GM21529 (cell line): ENCODE measurements around the gene POU1F1.
"Not testable (repeated sequence)": the region's sequence is repeated elsewhere in the genome, so short reads cannot be mapped to it uniquely, and the experiment has no call there.

Source experiments
- ATAC-seq: cut with Tn5 transposase; IDR thresholded peaks from one replicate; pipeline ENCODE4 v1.9.1; 2021; ENCODE audit not compliant: unreplicated experiment

Gene POU1F1

DNA sequence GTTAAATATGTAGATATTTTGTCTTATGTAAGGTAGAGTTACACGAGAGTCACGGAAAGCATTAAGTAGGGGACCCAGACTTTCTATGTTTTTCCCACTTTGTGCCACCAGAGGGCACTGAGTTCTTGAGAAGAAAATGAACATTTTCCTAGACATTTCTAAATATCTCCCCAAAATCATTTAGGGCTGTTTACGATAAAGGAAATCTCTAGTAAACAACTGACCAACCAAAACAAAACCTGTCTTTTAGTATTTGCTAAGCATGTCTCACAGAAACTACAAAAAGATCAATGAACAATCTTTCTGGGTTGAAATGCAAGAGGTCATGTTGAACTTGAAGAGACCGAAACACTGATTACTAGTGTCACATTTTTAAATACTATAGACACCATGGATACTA is 16.1 kb downstream of the POU1F1 start:
- peak; percentile 89 for ATAC-seq

DNA sequence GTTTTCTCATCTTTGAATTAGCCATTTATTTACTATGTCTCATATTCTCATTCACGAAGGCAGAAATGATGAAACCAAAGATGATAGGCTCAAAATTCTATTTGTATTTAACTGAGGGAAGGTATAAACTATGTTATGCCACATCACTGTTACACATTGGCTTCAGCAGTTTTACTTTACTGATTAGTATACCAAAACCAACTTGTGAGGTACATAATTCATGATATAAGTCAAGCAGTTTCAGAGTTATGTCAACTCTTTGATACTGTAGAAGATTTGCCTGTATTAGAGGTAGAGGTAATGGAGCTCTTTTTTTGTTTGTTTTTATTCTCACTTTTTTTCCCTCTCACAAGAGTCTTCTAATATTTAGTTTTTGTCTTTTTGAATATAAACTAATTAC is 26.4 kb downstream of the POU1F1 start:
- ATAC-seq, result no peak

DNA sequence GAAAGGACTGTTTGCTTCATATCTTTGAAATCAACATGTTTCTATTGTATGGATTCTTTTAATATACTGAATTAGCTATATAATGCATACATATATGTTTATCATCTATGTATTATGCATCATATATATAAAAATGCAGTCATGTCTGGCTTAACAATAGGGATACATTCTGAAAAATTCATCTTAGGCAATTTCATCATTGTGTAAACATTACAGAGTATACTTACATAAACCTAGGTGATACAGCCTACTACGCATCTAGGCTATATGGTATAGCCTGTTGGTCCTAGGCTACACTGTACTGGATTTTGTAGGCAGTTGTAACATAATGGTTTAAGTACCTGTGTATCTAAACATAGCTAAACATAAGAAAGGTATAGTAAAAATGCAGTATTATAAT is 27.6 kb downstream of the POU1F1 start:
- ATAC-seq, result no peak

DNA sequence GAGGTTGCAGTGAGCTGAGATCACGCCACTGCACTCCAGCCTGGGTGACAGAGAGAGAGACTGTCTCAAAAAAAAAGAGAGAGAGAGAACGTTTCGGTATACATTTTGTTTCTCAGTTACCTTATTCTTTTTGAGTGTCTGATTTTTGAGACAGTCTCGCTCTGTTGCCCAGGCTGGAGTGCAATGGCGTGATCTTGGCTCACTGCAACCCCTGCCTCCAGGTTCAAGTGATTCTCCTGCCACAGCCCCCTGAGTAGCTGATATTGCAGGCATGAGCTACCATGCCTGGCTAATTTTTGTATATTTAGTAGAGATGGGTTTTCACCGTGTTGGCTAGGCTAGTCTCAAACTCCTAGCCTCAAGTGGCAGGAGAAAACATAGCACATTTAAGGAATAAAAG is 28.2 kb downstream of the POU1F1 start:
- not testable (repeated sequence) for ATAC-seq

DNA sequence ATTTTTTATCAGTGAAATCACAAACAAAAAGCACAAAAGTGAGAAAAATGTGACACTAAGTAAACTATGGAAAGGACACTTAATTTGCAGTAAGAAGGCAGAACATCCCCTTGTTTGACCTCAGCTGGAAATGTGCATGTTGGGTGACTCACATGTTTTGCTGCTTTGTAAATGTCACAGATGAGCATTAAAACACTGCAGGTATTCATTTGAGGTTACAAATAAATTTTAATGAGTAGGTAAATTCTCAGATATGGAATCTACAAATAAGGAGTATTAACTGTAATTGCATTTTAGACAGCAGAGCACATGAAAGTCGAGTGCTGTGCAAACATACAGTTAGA is 29.0 kb downstream of the POU1F1 start:
- no peak for ATAC-seq

DNA sequence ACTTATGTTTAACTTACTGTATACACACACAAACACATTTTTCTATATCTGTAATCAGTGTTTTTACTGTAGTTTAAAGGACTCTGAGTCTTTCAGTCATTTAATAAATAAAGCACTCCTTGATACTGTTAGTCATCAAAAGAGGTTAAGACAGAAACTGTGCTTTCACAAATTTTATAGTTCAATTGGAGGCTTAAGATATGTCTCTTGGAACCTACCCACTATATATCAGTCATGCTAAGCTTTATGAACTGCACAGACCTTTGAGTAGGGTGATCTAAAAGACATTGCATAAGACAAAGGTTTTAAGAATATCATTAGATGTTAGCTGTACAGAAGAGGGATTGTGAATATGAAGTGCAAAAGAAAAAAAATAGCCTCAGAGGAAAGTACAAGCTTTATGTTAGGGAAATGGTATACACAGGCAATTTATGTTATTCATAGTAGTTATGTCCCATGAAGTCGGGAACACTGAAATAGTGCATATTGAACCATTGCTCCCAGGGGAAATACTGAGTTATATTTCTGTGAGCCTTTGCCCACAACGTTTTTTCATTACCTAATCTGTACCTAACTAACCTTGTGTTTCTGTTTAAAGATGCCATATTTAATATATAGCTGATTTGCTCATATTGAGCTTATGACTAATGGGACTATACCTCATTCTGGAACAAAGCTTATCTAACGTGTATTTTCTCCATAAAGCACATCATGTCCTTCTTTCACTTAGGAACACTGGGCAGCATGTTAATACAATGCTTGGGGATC is 29.5 kb downstream of the POU1F1 start:
- no peak for ATAC-seq

DNA sequence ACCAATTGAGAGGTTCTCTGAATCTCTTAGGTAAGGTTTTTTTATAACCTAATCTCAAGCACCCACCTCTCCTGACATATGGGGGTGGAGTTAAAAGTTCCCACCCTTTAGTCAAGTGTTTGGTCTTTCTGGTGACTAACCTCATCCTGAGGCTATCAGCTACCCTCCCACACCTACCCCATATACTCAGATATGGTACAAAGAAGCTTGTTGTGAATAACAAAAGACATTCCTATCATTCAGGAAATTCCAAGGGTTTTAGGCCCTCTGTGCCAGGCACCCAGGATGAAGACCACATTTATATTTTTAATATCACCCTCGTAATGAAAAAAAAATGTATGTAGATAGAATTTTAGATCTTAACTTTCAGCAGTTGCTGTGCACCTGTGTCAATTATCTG is 40.3 kb downstream of the POU1F1 start:
- no peak for ATAC-seq

DNA sequence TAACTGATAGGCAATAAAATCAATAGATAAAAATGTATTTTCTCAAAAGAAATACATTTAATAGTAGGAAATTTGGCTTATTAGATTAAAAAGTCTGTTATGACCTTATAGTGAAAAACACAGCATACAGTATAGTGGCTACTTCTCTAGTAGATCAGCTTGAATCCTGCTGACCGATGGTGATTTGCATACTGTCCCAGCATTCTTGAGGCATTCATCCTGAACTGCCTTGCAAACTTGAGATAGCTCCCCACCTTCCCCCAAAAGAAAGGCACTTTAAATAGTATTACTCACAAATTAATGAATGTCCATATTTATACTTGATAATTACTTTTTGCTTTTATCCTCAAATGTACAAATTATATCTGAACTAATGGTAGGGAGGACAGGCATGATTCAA is 42.6 kb downstream of the POU1F1 start:
- ATAC-seq, result no peak

DNA sequence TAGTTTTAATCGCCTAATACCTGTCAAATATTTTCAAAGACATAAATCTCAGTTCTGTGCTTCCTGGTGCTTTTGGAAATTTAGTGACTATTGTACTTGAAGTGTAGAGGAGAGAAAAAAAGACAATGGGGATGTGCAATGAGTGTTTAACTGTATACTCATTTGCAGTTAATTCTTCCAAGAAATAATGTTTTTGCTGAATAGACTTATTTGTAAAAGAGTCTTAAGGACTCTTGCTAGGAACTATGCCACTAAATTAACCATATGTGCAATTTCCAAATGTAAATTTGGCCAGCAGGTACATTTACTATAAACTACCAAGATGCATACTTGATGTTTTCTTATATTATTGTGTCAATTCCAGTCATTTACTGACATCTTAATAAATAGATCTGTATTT is 47.3 kb downstream of the POU1F1 start:
- ATAC-seq, result no peak

DNA sequence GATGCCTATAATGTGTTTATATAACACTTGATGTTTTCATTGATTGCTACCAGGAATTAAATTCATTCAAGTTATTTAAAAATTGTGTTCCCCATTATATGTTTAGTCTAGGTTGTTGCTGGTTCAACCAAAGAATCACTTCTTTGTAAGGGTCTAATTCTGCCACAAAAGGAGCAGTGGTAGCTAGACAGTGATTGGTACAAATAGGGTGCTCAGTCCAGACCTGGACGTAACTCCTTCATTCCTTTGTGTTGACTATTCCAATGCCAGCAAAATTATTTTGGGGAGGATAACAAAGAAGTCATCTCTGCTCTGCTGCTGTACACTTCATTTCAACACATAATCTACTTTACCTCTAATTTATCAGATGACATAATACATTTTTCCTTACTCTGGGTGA is 48.1 kb downstream of the POU1F1 start:
- ATAC-seq, result no peak

DNA sequence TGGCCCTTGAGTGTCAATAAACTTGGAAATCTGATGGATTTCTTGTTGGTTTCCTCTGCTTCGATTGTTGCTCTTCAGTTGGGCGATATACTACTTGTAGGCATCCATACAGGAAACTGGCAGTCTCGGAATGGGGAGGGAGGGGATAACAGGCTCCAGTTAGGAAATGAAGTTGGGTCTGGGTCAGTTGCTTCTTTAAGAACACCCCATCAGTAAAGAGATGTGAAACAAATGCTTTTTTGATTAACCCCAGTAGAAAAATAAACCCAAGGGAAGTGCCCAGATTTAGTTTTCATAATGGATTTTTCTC is 48.6 kb downstream of the POU1F1 start:
- ATAC-seq, result peak; percentile 2

DNA sequence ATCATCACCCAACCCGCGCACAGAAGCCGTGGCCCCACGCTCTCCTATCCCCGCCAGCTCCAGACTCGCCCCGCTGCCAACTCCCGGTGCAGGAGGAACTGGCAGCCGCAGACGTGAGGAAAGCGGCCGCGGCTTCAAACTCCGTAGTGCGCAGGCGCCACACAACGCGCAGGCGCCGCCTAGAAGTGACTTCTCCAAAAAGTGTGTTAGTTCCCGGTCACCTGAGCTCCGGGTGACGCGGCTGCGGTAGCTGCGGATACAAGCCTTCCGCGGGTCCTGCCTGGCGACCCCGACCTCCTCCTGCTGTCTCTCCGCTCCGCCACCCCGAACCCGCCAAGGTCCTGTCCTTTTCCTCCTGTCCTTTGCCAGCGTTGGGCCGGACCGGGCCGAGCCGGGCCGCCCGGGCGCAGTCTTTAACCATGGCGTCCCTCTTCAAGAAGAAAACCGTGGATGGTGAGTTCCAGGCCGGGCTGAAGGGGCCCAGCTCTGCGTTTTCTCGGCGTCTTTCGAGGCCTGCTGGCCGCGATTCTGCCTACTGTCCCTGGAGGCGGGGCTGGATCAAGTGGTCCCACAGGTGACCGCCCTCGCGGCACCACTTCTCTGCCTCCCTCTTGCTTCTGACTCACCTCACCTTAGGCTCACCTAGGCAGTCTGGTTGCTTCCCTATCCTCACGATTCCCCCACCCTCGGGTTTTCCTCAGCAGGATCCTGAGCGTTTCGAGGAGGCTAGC is 49.1 kb downstream of the POU1F1 start, which contains the start of gene CHMP2B:
Gene CHMP2B (plus strand): TSS at position 206 of the 731 bp plus-strand sequence. CDS start 214 bp downstream, at position 420.
- ATAC-seq, result peak; percentile 97

DNA sequence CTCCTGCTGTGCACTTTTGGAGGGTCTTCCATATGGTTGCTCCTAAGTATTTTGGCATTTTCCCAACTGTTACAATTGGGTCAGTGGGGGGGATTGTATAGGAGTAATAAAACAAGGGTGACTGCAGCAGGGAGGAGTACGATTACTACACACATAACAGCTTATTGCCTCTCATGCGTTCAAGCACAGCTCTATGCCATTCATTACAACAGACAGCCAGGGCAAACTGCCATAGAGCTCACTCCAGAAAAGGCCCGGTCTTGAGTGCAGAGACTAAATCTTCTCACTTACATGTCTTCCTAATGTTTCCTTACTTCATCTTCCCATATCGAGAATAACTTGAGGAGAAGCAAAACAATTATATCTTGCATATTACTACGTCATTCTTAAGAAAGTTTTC is 50.7 kb downstream of the POU1F1 start:
- ATAC-seq, result no peak

DNA sequence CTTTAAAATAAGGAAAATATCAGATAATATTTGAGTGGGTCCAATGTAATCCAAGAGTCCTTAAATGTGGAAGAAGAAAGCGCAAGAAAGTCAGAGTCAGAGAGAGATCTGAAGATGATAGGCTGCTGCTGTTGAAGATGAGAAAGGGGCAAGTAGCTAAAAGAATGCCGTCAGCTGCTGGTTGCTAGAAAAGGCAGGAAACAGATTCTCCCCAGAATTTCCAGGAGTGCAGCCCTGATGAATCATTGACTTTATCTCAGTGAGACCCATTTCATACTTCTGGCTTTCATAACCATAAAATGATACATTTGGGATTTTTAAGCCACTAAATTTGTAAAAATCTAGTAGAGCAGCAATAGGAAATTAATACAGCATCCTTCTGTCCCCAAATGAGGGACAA is 56.8 kb downstream of the POU1F1 start:
- no peak for ATAC-seq

DNA sequence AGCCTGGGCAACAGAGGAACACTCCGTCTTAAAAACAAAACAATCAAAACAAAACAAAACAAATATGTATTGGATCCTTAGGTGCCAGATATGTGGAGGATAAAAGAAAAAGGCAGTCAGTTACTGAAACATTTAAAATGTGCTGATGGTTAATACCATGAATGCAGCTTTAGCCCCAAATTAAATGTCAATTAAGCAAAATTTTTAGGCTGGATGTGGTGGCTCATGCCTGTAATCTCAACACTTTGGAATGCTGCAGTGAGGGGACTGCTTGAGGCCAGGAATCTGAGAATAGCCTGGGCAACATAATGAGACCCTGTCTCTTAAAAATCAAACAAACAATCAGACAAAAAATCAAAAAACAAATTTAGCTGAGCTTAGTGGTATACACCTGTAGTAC is 57.8 kb downstream of the POU1F1 start:
- ATAC-seq, result no peak
